ENCODE measurements around the gene MTF2. TPM values are rescaled to one million over a fixed set of nuclear protein-coding genes. Genes with fewer than 3 reads are reported as not detected.

MTF2 gene
- total and polyA plus RNA-seq, 2 experiments from 2014 or later, result 14.1 to 17.6 TPM

- Histone ChIP-seq H3K4me3 (no peak overlapping the region), H3K9ac (no peak overlapping the region), H3K36me3 (ENCODE audit: low read depth) (peaks cover 9% of the 10 kb centered on the region; the same call in 1 of the 2 replicates), H3K27me3 (replicated peaks; ENCODE audit: insufficient read depth) (no peaks in the 10 kb centered on the region), H3K4me1 (ENCODE audit: insufficient read depth) (no peaks in the 10 kb centered on the region), H3K9me3 (ENCODE audit: low read depth) (no peaks in the 10 kb centered on the region), H3K4me2 (ENCODE audit: unreplicated experiment) (no peak overlapping the region), H2AFZ (no peak overlapping the region), H3K27ac (no peak overlapping the region), H3K79me2 (ENCODE audit: insufficient read depth) (peaks cover 11% of the 10 kb centered on the region; the same call in 1 of the 2 replicates), H3K9me2 (ENCODE audit: insufficient read depth) (no peaks in the 10 kb centered on the region), H4K20me1 (ENCODE audit: insufficient read depth) (no peaks in the 10 kb centered on the region), H3F3A (ENCODE audit: insufficient read depth) (no peaks in the 10 kb centered on the region)
- 87 to 90% methylated on average over 4 of the region's 4 CpGs for WGBS, 2 experiments (ENCODE audit: low coverage in 1 of 2, low lambda C conversion rate in 2 of 2, missing lambda C conversion rate in 2 of 2)
- TF ChIP-seq EZH2phosphoT487 (IDR thresholded peaks at IDR 0.05; ENCODE audit: insufficient read depth, low read depth) (no peak), EZH2 (IDR thresholded peaks at IDR 0.05; ENCODE audit: insufficient read depth, poor library complexity, severe bottlenecking) (no peak)
- no peak for DNase-seq
- in situ Hi-C loops (cut with MboI), result no loop called here
Measured at GRCh38 chr1:93124556-93125355, 45.7 kb downstream of the MTF2 start.

DNA sequence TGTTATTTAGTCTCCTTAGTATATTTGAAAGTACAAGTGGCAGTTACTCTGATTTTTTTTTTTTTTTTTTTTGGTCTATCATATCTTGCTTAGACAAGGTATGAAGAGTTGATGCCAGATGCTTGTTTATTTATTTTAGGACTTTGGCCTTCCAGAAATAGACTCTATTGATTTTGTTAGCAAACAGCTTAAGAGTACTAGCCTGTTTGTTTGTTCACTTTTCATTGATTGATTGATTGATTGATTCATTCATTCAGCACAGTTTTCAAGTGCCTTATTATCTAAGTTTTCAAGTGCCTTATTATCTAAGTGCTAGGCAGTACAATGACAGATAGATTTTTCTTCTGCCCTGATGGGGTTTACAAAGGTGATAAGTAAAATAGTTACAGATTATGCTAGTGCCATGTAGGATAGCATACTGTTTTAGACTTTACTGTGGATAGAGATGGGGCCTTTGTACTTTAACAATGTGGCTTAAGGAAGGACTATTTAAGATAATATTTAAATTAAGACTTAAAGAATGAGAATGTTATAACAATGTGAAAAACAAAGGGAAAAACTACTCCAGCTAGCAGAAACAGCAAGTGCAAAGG lies 50.5 kb downstream of the MTF2 start:
- H3K9ac ChIP-seq, result no peak overlapping the region
- peaks cover 12% of the 10 kb centered on the region for H3K36me3 ChIP-seq (ENCODE audit: low read depth)
- no peak for DNase-seq
- H3K4me3 ChIP-seq, result no peak overlapping the region
- no peaks in the 10 kb centered on the region for H3K4me1 ChIP-seq (ENCODE audit: insufficient read depth)
- in situ Hi-C loops (cut with MboI), result no loop called here
- no peak overlapping the region for H3K27ac ChIP-seq
- no peaks in the 10 kb centered on the region for H4K20me1 ChIP-seq (ENCODE audit: insufficient read depth)
- H3K4me2 ChIP-seq (ENCODE audit: unreplicated experiment), result no peak overlapping the region
- no peaks in the 10 kb centered on the region for H3K9me2 ChIP-seq (ENCODE audit: insufficient read depth)
- TF ChIP-seq EZH2 (IDR thresholded peaks at IDR 0.05; ENCODE audit: insufficient read depth, poor library complexity, severe bottlenecking) (no peak), EZH2phosphoT487 (IDR thresholded peaks at IDR 0.05; ENCODE audit: insufficient read depth, low read depth) (no peak)
- H3K9me3 ChIP-seq (ENCODE audit: low read depth), result no peaks in the 10 kb centered on the region
- H3F3A ChIP-seq (ENCODE audit: insufficient read depth), result no peaks in the 10 kb centered on the region
- H3K79me2 ChIP-seq (ENCODE audit: insufficient read depth), result 0 out of 2 replicates have a peak, but pooled peaks cover 2% of the 10 kb centered on the region
- H3K27me3 ChIP-seq (replicated peaks; ENCODE audit: insufficient read depth), result no peaks in the 10 kb centered on the region
- no peak overlapping the region for H2AFZ ChIP-seq

DNA sequence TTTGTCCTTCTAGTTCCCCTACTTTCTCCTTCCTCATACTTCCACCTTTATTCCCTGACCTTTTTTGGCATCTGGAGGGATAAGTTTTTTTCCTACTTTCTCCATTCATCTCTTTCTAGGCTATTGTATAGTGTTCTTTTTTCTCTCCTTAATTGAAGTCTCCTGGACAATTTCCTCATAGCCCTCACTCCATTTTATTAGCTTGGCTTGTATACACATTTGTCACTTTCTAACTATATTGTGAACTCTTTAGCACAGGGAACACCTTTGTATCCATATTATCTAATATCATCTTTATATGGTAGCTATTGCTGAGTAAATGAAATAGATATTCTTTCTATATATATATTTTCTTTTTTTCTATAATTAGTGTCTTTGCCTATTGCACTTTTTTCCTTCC lies 53.6 kb downstream of the MTF2 start:
- Histone ChIP-seq H3F3A (ENCODE audit: insufficient read depth) (no peaks in the 10 kb centered on the region), H3K9me2 (ENCODE audit: insufficient read depth) (no peaks in the 10 kb centered on the region), H3K9ac (no peak overlapping the region), H3K4me2 (ENCODE audit: unreplicated experiment) (no peak overlapping the region), H3K9me3 (ENCODE audit: low read depth) (no peaks in the 10 kb centered on the region), H4K20me1 (ENCODE audit: insufficient read depth) (no peaks in the 10 kb centered on the region), H3K36me3 (ENCODE audit: low read depth) (peaks cover 24% of the 10 kb centered on the region), H3K4me1 (ENCODE audit: insufficient read depth) (no peaks in the 10 kb centered on the region), H3K27me3 (replicated peaks; ENCODE audit: insufficient read depth) (no peaks in the 10 kb centered on the region), H3K27ac (no peak overlapping the region), H3K79me2 (ENCODE audit: insufficient read depth) (no peaks in the 10 kb centered on the region), H2AFZ (no peak overlapping the region), H3K4me3 (no peak overlapping the region)
- DNase-seq, result no peak
- in situ Hi-C loops (cut with MboI), result no loop called here
- TF ChIP-seq EZH2phosphoT487 (IDR thresholded peaks at IDR 0.05; ENCODE audit: insufficient read depth, low read depth) (no peak), EZH2 (IDR thresholded peaks at IDR 0.05; ENCODE audit: insufficient read depth, poor library complexity, severe bottlenecking) (no peak)

DNA sequence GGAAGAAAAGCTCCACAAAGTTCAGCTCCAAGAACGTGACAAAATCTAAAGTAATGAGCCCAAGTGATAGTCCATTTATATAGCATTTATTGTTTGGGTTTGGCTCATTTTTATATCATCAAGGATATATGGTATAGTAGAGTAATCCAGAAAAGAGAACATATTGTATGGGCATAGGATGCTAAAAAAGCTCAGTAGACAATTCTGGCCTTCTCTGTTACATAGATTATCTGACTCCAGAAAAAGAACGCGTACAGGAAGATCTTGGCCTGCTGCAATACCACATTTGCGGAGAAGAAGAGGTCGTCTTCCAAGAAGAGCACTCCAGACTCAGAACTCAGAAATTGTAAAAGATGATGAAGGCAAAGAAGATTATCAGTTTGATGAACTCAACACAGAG lies 57.4 kb downstream of the MTF2 start:
- in situ Hi-C loops (cut with MboI), result no loop called here
- no peak overlapping the region for H3K27ac ChIP-seq
- WGBS, 2 experiments (ENCODE audit: low coverage in 1 of 2, low lambda C conversion rate in 2 of 2, missing lambda C conversion rate in 2 of 2), result 79 to 85% methylated on average over 5 of the region's 5 CpGs
- peaks cover 3% of the 10 kb centered on the region; the same call in 1 of the 2 replicates for H3F3A ChIP-seq (ENCODE audit: insufficient read depth)
- no peaks in the 10 kb centered on the region for H4K20me1 ChIP-seq (ENCODE audit: insufficient read depth)
- H3K9me2 ChIP-seq (ENCODE audit: insufficient read depth), result no peaks in the 10 kb centered on the region
- H2AFZ ChIP-seq, result no peak overlapping the region
- H3K4me2 ChIP-seq (ENCODE audit: unreplicated experiment), result no peak overlapping the region
- no peaks in the 10 kb centered on the region for H3K4me1 ChIP-seq (ENCODE audit: insufficient read depth)
- H3K9me3 ChIP-seq (ENCODE audit: low read depth), result no peaks in the 10 kb centered on the region
- no peaks in the 10 kb centered on the region for H3K79me2 ChIP-seq (ENCODE audit: insufficient read depth)
- no peak overlapping the region for H3K9ac ChIP-seq
- no peak overlapping the region for H3K4me3 ChIP-seq
- TF ChIP-seq EZH2phosphoT487 (IDR thresholded peaks at IDR 0.05; ENCODE audit: insufficient read depth, low read depth) (no peak), EZH2 (IDR thresholded peaks at IDR 0.05; ENCODE audit: insufficient read depth, poor library complexity, severe bottlenecking) (no peak)
- DNase-seq, result no peak
- H3K27me3 ChIP-seq (replicated peaks; ENCODE audit: insufficient read depth), result no peaks in the 10 kb centered on the region
- H3K36me3 ChIP-seq (ENCODE audit: low read depth), result peaks cover 33% of the 10 kb centered on the region

Measured in GM23248 (cell line).